HL-60 (cell line): ENCODE data around the gene PRSS33.

Experiments
- CTCF ChIP-seq: IDR thresholded peaks from one replicate; pipeline ENCODE4 v1.5.1; 2011; ENCODE audit warnings: low read length, control low read depth, inconsistent platforms; ENCODE audit not compliant: insufficient read depth
- POLR2AphosphoS5 ChIP-seq: IDR thresholded peaks from 2 replicates; pipeline ENCODE4 v1.6.1; 2012; ENCODE audit warnings: low read depth
- REST ChIP-seq: IDR thresholded peaks from 2 replicates; pipeline ENCODE4 v1.6.1; 2012; ENCODE audit warnings: low read depth; ENCODE audit not compliant: insufficient replicate concordance

- peak; percentile 35; the same call in 1 of the 2 replicates for TF ChIP-seq POLR2AphosphoS5
- no peak for TF ChIP-seq CTCF
- no peak for TF ChIP-seq REST
These were observed 9.3 kb downstream of the PRSS33 start for GRCh38 chr16:2777903-2778629.
